Effector CD8-positive, alpha-beta T cell (primary cell): Measurements from ENCODE around the gene KIF5C.
"Not testable (repeated sequence)": the region's sequence is repeated elsewhere in the genome, so short reads cannot be mapped to it uniquely, and the experiment has no call there.

Experiments used
- DNase-seq: peaks from one replicate; lab custom pipeline; 2025; lab: John Stamatoyannopoulos, UW

KIF5C gene

DNA sequence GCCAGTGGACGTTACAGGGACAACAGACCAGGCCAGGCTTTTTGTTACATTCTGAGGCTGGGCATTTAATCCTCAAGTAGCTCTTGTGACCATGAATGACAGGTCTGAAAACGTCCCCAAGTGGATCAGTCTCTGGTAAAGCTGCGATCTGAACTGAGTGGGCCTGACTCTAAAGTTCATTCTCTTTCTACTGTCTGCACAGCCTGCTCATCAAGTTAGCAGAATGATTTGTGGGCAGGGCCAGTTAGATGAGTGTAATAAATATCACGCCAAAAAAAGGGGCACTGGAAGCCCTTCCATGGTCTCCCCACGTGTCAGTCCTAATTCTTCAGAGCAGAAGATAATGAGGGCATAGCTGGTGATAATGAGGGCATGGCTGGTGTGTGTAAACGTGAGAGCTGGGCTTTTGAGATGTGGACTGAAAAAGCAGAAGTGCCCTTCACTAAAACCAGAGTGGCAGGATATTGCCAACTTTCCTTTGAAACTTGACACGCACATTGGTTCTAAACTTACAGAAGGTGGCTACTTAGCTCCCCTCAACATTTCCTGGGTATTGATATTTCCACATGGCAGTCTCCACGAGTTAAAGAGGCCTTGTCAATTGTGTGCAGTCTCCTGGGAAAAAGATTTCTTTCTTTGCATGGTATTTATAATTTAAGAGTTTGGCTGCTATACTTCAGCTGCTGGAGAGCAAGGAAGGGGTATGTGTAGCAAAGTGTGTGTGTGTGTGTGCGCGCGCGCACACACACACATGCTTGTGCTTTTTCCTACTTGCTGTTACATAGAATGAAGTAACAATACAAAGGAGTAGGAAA, 90.8 kb downstream of the KIF5C start:
- DNase-seq, result no peak

DNA sequence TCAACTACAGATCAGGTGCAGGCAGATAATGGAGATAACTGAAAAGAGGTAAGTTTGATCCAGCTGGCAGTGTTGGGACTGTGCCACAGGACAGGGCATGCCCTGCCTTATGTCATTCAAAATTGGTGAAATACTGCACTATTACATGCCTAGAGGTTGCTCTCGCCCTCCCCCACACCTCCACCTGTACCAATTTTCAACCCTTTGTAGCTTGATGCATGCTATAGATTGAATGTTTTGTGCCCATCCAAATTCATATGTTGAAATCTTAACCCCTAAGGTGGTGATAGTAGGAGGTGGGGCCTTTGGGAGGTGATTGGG, 91.4 kb downstream of the KIF5C start:
- DNase-seq, result no peak

DNA sequence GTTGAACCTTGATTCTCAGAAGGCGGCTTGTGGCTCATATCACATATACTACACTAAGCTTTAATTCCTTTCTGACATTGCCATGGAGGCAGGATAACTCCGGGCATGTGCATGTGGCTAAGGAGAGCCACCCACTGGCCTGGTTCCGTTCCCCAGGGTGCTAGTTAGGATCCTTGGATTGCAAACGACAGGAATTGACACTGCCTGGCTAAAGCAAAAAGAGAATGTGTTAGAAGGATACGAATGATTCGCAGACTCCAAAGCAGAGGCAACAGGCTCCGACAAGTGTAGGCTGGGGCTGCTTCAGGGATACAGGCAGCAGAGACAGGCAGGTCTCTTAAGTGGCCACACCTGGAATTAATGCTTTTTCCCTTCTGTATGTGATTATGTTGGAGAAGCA, 92.0 kb downstream of the KIF5C start:
- DNase-seq, result no peak

DNA sequence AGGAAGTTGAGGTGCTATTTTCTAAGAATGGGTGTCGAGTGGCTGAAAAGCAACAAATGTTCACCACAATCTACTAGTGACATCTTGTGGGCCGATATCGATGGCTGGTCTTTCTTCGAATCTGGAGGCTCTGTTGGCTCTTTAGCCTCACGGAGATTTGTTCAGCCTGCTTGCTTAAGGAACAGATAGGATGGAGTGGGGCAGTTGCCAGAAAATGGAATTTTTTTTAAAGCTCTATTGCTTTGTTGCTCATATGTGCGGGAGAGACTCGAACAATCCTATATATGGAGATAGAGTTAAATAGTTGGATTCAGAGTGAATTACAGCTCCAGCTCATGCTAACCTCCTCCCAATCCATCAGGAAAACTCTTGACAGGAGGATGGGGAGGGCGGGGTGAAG, 92.6 kb downstream of the KIF5C start:
- no peak for DNase-seq

DNA sequence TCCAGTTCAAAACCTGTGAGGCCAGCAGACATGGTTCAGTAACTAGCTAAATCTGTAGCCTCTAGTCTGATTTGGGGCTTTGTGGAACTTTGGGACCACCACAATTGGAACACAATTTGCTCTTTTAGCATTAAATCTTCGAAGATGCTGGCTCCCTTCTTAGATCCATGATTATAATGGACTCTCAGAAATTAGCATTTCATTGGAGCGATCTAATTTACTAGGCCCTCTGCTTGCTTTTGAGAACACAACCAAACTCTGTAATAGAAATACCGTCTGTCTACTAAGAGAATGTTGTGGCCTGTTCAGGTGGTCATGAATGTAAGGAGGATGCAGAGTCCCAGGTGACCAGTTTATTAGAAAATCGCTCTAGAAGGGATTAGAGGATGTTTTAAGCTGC, 93.3 kb downstream of the KIF5C start:
- DNase-seq, result no peak

DNA sequence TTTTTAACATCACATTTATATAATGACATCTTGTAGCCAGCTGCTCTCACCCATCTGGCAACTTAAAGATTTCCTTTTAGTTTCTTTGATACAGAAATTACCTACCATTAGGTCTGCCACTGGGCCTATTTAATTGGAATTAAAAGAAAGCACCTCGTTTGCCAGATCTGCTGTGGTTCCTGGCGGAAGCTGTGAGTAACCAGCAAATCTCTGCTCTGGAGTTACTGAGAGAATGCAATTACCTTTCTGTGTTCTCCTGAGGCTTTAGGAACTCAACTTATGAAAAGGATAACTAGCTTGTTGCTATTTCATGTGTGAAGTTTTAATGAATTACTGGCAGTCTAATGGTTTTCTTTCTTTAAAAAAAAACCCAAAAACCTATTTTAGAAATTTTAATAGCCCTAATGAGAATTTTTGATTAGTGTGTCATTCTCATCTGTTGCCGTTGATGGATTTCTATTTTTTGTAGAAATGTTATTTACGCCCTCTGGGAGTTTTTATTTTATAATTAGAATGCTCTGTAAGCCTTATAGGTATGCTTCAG, 93.8 kb downstream of the KIF5C start:
- no peak for DNase-seq

DNA sequence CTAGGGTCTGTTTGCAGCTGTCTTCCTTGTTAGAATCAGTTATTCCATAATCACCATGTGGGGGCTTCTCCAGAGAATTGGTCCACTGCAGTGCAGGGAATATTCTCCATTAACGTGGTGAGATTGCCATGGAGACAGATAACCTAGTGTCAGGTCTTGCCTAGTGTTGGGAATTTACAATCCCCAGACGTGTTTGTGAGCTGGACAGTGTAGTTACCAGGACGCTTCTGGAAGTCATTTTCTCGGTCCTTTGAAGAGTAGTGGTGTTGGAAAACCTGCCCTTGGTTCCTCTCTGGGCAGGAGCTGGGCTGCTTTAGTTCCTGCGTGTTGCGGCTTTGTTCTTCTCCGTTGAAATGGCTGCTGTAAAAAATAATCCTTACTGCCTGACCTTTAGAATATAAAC, 94.6 kb downstream of the KIF5C start:
- DNase-seq, result no peak

DNA sequence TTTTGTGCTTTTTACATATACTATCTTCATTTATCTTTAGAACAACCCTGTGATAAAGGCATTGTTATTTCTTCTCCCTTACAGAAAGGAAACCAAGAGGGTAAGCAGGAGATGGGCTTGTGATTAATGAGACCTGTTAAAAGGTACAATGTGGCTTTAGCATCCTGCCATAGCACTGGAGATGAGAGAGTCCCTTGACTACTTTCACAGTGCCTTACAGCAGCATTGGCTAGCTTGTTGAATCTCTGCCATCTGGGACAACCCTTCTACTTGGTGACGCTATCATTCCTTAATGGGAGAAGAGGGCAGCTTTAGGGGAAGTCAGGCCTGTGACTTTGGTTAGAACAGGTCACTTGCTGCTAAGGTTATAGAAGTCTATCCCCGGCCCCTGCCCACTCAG, 95.4 kb downstream of the KIF5C start:
- no peak for DNase-seq

DNA sequence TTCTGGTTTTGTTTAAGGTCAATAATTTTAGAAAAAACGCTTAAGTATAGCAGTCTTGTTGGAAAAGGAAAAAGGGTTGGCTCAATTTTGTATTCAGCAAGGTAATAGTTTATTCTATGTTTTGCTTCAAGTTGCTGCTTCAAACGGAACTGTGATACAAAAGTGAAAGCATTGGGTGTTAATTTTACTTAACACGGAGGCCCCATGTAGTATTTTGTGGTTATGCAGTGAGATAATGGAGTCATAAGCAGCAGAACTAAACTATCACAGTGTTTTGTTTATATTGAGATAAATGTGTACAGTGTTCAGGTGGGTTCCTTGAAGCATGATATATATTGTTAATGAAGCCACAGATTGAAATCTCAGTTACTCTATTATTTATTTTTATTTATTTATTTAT, 96.5 kb downstream of the KIF5C start:
- no peak for DNase-seq

DNA sequence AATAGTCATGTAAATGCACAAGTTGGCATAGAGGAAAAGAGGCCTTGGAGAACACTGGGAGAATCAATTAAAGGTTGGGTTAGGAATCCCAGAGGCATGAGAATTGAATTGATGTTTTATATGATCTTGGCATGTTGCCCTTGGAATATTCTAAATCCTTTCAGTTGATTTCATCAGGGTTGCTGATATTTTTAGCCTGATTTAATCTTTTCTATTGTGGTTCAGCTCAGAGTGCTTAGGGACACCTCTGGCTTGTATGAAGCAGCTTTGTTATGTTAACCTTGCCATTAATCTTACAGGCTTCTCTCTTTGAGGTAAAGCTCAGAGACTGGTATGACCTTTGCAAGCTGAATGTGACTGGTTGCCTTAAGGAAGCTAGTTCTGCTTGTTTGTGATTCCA, 99.1 kb downstream of the KIF5C start:
- no peak for DNase-seq

DNA sequence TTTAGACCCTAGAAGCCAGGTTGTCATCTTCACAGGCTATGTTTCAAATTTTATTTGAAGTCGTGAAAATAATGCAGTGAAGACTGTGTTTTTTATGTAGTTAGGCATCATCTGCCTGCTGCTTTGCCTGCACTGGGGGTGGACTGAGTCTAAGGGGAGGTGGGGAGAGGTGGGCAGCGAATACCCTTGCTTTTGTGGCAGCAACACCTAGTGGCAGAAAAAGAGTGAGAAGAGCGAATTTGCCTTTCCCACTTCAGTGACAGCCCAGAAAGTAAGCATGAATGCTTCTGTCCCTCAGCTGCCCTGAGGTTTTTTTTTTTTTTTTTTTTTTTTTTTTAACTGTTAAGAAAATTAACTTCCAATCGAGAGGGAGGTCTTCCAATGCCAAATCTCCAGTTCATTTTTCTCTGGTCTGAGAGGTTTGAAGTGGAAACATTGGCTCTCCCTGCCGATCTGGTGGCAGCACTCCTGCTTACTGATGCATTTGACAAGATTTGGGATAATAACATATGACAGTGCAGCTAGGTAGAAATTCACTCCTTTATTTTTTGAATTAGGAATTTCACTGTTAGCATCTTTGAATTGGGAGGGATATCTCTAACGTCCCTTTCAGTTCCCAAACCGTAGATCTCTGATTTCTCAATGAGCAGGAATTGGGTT, 103.1 kb downstream of the KIF5C start:
- DNase-seq, result no peak

DNA sequence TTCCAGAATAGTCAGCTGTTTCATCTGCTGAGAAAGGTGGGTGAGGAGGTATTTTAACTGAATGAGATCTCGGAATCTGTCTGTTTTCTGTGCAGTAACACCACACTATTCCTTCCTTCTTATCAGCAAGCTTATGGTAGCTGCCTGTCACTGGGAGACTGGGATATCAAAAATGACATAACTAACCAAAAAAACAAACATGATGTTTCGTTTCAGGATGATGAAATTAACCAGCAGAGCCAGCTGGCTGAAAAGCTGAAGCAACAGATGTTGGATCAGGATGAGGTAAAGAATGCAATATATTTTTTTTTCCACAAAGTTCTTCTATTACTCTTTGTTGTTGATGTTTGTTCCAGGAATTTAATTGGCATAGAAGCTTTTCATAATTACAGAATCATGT, 103.7 kb downstream of the KIF5C start:
- no peak for DNase-seq

DNA sequence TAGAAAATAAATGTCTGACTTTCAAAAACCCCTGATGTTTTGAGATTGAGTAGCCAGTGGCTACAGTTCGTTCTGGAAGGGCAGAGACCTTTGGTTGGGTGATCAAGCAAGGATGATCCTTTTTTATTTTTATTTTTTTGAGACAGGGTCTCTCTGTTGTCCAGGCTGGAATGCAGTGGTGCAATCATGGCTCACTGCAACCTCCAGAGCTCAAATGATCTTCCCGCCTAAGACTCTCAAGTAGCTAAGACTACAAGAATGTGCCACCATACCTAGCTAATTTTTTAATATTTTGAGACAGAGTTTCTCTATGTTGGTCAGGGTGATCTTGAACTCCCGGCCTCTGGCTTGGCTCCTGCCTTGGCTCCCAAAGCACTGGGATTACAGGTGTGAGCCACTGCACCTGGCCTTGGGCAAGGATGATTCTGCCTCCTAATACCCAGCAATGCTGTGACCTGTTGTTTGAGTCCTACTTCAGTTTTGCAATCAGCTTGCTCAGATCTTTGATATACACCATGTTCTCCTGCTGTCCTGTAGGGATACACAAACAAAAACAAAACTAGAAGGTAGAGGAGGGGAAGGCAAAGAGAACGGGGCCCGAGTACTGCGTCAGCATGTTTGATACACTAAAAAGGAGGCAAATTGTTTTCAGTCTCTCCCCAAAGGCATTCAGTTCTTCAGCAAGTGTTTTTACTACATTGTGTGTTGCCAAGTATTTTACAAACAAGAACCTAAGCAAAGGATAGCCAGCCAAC, 104.3 kb downstream of the KIF5C start:
- no peak for DNase-seq

DNA sequence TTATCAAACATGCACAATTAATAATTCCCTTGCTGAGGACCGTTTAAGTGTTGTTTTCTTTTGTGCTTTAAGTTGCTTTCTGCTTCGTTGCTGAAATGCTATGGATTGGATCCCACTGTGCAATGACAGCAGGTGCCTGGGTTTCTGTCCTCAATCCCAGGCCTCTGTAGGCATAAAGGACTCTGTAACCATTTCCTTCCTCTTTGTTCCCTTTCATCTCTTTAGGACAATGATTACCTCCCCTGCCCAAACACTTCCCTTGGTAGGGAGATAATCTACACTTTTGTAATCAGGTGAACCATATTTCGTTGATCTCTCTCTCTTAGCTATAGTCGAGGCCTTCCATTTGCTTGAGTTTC, 104.9 kb downstream of the KIF5C start:
- no peak for DNase-seq

DNA sequence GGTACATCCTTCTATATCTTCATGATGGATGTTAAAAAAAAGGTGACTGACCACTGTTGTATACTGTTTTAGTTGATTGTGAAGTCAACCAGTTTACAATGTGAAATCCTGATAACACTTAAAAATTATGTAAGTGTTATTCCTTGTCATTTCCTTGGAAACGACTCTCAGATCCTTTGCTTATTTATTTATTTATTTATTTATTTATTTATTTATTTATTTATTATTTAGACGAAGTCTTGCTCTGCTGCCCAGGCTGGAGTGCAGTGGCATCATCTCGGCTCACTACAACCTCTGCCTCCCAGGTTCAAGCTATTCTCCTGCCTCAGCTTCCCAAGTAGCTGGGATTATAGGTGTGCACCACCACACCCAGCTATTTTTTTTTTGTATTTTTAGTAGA, 105.5 kb downstream of the KIF5C start:
- not testable (repeated sequence) for DNase-seq

DNA sequence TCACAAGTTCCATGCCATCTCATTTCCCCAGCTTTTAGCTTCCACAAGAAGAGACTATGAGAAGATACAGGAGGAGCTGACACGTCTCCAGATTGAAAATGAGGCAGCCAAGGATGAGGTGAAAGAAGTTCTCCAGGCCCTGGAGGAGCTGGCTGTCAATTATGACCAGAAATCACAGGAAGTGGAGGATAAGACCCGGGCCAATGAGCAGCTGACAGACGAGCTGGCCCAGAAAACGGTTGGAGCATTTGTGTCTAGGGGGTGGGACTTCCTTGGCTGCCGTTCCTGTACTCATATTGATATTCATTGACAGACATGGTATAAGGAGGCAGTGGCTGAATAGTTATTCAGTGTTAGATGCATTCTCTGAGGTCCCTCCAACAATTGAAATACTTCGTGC, 106.3 kb downstream of the KIF5C start:
- DNase-seq, result no peak

DNA sequence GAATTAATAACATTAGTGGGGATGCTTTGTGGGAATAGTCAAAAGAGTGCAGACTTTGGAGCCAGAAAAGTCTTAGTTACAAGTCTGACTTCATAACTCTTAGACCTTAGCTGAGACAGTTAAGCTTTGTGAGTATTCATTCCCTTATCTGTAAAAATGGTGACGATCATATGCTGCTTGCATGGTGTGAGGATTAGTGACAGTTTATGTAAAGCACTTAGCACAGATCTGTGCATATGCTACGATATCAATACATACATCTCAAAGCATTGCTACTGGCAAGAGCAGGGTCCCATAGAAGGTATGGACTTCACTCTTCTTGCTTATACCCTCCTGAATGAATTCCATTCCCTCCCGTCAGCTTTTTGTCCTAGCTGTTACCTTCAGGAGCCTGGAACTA, 106.8 kb downstream of the KIF5C start:
- no peak for DNase-seq

DNA sequence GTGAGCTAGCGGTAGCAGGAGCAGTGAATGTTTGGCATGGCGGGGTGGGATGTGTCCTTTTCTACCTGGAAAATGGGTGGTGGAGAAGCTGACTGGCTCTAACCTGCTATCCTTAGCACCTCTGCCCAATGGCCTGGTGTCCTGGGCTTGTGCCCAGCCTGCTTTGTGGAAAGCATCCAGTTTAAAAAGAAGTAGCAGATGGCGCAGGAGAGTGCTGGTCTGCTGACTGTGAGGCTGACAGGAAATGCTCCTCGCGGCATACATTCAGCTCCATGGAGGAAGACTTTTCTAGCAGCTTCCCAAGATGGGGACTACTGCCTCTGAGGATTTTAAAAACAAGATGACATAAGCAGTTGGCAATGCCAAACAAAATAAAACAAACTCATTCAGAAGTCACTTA, 107.3 kb downstream of the KIF5C start:
- no peak for DNase-seq

DNA sequence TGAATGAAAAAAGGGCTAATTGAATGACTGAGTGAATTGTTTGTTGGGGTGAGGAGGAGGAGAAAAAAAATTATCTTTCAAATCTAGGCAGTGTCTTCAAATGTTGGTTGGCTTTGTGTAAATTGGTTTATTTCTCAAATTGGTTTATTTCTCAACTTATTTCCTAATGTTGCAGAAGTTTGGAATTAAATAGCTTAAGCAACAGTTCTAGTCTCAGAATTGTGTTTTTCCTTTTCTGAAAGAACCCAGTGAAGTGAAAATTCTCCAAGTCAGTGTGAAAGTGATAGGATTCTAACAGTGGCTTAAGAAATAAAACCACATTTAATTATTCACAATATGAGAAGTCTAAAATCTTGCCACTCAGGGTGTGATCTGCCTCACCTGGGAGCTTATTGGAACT, 108.9 kb downstream of the KIF5C start:
- no peak for DNase-seq

DNA sequence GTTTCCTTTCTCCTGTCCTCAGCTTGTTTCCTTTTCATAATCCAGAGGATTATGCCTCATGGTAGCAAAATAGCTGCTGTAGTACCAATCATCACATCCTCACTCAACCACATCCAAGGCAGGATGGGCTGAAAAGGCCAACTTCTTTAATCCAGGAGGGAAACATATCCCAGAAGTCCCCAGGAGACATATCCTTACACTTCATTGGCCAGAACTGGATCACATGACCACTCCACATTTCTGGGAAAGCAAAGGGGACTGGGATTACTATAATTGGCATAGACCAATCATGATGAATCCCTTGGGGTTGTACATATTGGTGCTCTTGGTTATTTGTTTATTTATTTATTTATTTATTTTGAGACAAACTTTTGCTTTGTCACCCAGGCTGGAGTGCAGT, 109.4 kb downstream of the KIF5C start:
- no peak for DNase-seq

DNA sequence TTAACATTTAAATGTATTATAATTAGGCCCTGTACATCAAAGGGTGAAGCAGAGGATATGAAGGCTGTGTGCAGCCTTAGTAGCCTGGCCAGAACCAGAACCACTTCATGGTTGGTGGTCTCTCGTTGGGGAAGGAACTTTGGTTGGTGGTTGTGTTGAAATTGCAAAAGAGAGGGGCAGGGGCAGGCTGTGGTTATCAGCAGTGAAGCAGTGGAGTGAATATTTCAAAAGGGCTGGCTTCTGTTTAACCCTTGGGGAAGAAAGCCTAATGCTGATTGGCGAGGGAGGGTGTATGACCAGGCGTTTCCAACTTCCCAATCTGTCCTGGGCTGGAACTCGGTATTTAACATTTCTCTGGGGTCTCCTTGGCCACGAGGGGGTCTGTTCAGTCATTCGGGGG, 112.3 kb downstream of the KIF5C start:
- no peak for DNase-seq

DNA sequence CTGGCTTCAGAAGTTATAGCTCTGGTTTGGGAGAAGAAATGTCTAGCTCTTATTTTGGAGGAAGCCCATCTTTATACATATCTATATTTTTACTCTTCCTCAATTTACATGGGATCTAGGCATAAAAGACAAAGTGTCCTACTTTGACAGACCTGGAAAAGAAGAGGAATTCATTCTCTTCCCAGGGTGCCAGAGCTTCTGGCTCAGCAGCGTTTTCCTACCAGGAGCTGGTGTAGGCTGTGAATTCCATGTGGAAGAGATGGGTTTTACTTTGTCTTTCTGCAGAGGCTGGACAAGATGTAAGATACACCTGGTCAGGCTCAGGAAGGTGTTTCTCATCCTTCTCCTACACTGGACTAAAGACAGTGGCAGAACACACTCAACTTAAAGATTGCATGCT, 113.3 kb downstream of the KIF5C start:
- no peak for DNase-seq

DNA sequence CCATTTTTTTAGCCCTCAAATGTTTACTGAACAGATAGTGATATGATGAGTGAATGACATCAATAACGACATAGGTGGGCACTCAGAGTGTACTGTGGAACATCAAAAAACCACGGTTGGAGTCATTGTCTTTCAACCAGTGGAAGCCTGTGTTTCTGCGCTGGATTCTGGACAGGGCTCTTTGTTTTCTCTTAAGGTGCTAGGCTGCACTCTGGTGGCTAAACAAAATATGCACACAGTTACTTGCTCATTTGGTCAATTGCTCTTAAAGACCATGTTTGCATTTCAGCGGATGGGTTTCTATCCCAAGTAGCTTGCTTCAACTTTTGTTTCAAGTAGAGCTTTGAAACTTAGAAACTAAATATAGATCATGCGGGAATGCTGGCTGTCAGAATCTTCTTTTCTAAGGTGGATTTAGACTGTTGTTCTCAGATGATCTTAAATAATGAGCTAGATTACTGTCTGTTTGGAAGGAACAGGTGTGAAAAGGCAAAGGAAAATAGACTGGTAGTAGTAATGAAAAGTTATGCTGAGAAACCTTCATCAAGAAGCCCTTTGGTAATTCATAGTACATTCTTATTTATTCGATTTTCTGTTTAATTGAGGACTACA, 115.0 kb downstream of the KIF5C start:
- peak; percentile 15 for DNase-seq
